ENCODE data around the gene NCOA7. TPM values are rescaled to one million over a fixed set of nuclear protein-coding genes. Genes with fewer than 3 reads are reported as not detected.

NCOA7 gene
- total RNA-seq, 4 donors from 2014 or later = 11.1 to 28.4 (median 22.1) TPM

DNA sequence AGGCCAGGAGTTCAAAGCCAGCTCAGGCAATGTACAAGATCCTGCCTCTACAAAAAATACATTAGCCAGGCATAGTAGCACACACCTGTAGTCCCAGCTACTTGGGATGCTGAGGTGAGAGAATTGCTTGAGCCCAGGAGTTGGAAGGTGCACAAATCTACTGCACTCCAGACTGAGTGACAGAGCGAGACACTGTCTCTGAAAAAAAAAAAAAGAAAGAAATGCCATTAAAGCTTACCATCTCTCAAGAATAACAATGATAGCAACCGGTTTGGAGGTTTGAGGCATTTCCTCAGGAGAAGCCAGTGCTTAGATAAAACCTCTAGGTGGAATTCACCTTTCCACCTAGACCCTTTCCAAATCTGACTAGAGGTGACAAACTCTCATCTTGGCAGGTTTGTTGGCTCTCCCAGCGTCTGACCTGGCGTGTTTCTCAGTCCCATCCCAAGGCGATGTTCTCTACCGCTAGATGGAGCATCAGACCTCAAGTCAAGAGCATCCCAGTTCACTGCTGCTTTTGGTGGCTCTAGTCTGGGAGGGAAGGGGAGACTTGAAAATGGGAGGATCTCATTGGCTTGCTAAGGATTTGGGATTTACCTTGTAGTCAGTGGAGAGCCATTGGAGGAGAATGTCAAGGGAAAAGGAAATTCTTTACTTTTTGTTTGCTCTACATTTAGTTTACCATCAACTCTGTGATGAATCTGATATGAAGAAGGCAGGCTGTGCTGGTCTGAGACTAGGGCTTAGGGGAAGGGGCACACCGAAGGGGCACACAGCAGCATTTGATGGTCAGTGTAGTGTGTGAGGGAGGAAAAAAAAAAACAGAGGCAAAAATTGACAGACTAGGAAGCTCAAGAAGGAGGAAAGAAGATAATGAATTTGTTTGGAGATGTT lies 67.9 kb downstream of the NCOA7 start:
- Histone ChIP-seq H3K27ac (no peak overlapping the region), H3K9me3 (no peaks in the 10 kb centered on the region), H3K27me3 (no peaks in the 10 kb centered on the region), H3K4me3 (no peak overlapping the region), H3K36me3 (peaks cover 5% of the 10 kb centered on the region), H3K4me1 (no peaks in the 10 kb centered on the region)
- DNase-seq (ENCODE audit: low spot score in 2 of 2) = no peak
- TF ChIP-seq POLR2A (IDR thresholded peaks at IDR 0.05) (no peak), POLR2AphosphoS5 (IDR thresholded peaks at IDR 0.05) (no peak)
- TF ChIP-seq, protein P1, sequence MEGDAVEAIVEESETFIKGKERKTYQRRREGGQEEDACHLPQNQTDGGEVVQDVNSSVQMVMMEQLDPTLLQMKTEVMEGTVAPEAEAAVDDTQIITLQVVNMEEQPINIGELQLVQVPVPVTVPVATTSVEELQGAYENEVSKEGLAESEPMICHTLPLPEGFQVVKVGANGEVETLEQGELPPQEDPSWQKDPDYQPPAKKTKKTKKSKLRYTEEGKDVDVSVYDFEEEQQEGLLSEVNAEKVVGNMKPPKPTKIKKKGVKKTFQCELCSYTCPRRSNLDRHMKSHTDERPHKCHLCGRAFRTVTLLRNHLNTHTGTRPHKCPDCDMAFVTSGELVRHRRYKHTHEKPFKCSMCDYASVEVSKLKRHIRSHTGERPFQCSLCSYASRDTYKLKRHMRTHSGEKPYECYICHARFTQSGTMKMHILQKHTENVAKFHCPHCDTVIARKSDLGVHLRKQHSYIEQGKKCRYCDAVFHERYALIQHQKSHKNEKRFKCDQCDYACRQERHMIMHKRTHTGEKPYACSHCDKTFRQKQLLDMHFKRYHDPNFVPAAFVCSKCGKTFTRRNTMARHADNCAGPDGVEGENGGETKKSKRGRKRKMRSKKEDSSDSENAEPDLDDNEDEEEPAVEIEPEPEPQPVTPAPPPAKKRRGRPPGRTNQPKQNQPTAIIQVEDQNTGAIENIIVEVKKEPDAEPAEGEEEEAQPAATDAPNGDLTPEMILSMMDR (IDR thresholded peaks at IDR 0.05) = peak; percentile 11 to 52
- WGBS = 26% methylated on average over 7 of the region's 7 CpGs

DNA sequence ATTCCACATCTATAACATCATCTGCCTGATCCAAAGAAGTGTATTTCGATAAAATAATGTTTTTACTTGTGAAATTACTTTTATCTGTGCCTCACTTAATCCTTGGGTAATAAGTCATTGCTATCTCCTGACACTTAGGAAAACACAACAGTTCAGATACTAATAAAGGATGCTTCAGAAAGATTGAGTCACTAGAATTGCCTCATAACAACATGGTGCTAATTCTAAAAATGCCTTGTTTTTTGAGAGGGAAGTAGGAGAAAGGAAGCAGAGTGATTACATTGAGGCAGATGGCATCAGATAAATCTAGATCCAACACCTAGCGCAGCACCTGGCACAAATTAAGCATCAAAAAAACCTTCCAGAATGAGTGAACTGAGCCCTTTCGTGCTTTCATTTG lies 69.0 kb downstream of the NCOA7 start:
- 82% methylated on average over 3 of the region's 3 CpGs for WGBS
- H3K4me1 ChIP-seq = no peaks in the 10 kb centered on the region
- no peak overlapping the region for H3K27ac ChIP-seq
- H3K27me3 ChIP-seq = no peaks in the 10 kb centered on the region
- H3K36me3 ChIP-seq = peaks cover 5% of the 10 kb centered on the region
- no peak overlapping the region for H3K4me3 ChIP-seq
- no peak for TF ChIP-seq EP300 (IDR thresholded peaks at IDR 0.05)
- TF ChIP-seq POLR2A (IDR thresholded peaks at IDR 0.05) = no peak
- TF ChIP-seq, protein P1 (IDR thresholded peaks at IDR 0.05) = no peak
- H3K9me3 ChIP-seq = no peaks in the 10 kb centered on the region
- no peak for DNase-seq (ENCODE audit: low spot score in 2 of 2)

DNA sequence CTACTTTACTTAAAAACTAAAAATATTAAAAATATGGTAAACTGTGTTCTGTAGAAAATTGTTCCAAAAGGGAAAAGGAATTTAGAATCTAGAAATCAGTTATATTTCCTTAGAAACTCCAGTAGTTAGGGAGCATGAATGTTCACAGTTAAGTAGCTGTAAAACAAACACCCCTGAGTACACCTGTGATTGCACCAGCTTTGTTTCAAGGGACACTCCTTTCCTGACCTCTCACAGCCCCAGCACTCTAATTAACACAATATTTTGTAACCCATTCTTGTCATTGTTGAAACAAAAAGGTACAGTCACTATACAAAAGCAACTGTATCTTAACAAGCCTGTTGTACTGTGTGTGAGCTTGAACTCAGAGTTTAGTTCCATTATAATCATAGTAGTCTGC lies 72.3 kb downstream of the NCOA7 start:
- DNase-seq (ENCODE audit: low spot score in 2 of 2) = no peak
- H3K36me3 ChIP-seq = no peaks in the 10 kb centered on the region
- H3K27ac ChIP-seq = no peak overlapping the region
- TF ChIP-seq EP300 (IDR thresholded peaks at IDR 0.05) (no peak), POLR2A (IDR thresholded peaks at IDR 0.05) (no peak), POLR2AphosphoS5 (IDR thresholded peaks at IDR 0.05) (no peak)
- TF ChIP-seq, protein P1 (IDR thresholded peaks at IDR 0.05) = no peak
- H3K27me3 ChIP-seq = no peaks in the 10 kb centered on the region
- H3K4me1 ChIP-seq = peaks cover 10% of the 10 kb centered on the region
- H3K4me3 ChIP-seq = no peak overlapping the region
- H3K9me3 ChIP-seq = no peaks in the 10 kb centered on the region

DNA sequence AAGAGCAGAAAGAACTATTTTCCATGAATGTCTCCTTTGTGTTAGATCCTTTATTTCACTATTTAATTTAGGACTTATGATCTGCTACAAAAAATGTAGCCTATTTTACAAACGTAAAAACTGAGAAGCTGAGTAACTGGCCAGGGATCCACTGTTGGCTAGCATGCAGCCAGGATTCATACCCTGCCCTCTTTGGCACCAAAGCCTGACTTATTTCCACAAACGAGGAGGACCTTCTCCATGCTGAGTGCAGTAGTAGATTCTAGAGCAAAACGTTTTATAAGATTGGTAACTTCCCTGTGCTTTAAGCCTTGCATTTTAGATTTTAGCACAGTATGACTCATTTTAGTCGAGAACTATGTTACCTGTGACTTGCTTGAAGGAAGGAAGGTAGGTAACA lies 74.3 kb downstream of the NCOA7 start:
- H3K4me1 ChIP-seq = peaks cover 17% of the 10 kb centered on the region
- 52% methylated on average over 4 of the region's 4 CpGs for WGBS
- no peaks in the 10 kb centered on the region for H3K9me3 ChIP-seq
- H3K27ac ChIP-seq = no peak overlapping the region
- DNase-seq (ENCODE audit: low spot score in 2 of 2) = no peak
- H3K27me3 ChIP-seq = no peaks in the 10 kb centered on the region
- H3K4me3 ChIP-seq = no peak overlapping the region
- no peak for TF ChIP-seq POLR2AphosphoS5 (IDR thresholded peaks at IDR 0.05)
- TF ChIP-seq, protein P1 (IDR thresholded peaks at IDR 0.05) = no peak
- TF ChIP-seq EP300 (IDR thresholded peaks at IDR 0.05) = no peak
- no peak for TF ChIP-seq POLR2A (IDR thresholded peaks at IDR 0.05)
- no peaks in the 10 kb centered on the region for H3K36me3 ChIP-seq

DNA sequence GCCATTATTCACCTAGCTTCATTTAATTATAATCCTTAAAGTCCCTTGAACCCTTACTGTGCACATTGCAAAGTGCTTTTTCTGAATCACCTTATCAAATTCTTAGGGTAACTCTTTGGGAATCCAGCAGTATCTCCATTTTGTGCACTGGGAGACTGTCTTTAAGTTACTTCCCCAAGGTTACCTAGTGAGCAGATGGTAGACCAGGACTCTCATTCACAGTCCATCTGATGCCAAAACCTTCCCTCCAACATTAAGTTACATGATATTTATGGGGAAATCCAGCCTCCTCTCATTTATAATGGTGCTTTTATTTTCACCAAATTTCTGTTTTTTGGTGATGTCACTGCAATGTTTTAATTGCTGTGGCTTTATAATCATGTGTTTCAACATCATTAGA lies 75.7 kb downstream of the NCOA7 start:
- TF ChIP-seq EP300 (IDR thresholded peaks at IDR 0.05) = no peak
- TF ChIP-seq POLR2A (IDR thresholded peaks at IDR 0.05) = no peak
- TF ChIP-seq POLR2AphosphoS5 (IDR thresholded peaks at IDR 0.05) = no peak
- TF ChIP-seq, protein P1 (IDR thresholded peaks at IDR 0.05) = no peak
- H3K27ac ChIP-seq = no peak overlapping the region
- no peak overlapping the region for H3K4me3 ChIP-seq
- peaks cover 17% of the 10 kb centered on the region for H3K4me1 ChIP-seq
- H3K27me3 ChIP-seq = no peaks in the 10 kb centered on the region
- DNase-seq (ENCODE audit: low spot score in 2 of 2) = no peak
- no peaks in the 10 kb centered on the region for H3K36me3 ChIP-seq
- H3K9me3 ChIP-seq = no peaks in the 10 kb centered on the region

Measured in suprapubic skin (tissue), 4 donors.